Neural cell (in vitro differentiated cells): ENCODE measurements around the gene FCRL1. TPM values are rescaled to one million over a fixed set of nuclear protein-coding genes. Genes with fewer than 3 reads are reported as not detected.

ENCODE experiments used
- H2AFZ ChIP-seq: fragments of 200-600, 300-800 bp; sonication (generic), shearing (Covaris generic); 2 replicates; pipeline ENCODE4 v1.6.0; 2014; ENCODE audit warnings: low read depth, mild to moderate bottlenecking, antibody characterized with exemption, low read length, moderate library complexity
- H3F3A ChIP-seq: fragments of 200-600 bp; shearing (Covaris generic); 2 replicates; pipeline ENCODE4 v1.6.1; 2016; ENCODE audit warnings: mild to moderate bottlenecking, moderate library complexity, mixed read lengths, antibody characterized with exemption, low read length; ENCODE audit not compliant: insufficient read depth, poor library complexity, severe bottlenecking
- H3K27ac ChIP-seq: fragments of 200-600, 300-800 bp; sonication (generic), shearing (Covaris generic); 2 replicates; pipeline ENCODE4 v1.5.1; 2014; ENCODE audit warnings: mild to moderate bottlenecking, low read length, moderate library complexity
- H3K27me3 ChIP-seq: fragments of 300-800, 200-600 bp; sonication (generic), shearing (Covaris generic); 2 replicates; pipeline ENCODE4 v1.6.0; 2014; ENCODE audit warnings: mild to moderate bottlenecking, low read depth, low read length, moderate library complexity; ENCODE audit not compliant: insufficient read depth
- H3K36me3 ChIP-seq: fragments of 300-800, 200-600 bp; sonication (generic), shearing (Covaris generic); 2 replicates; pipeline ENCODE4 v1.5.1; 2014; ENCODE audit warnings: mild to moderate bottlenecking, antibody characterized with exemption, low read length, moderate library complexity; ENCODE audit not compliant: insufficient read depth
- H3K4me2 ChIP-seq: fragments of 300-800, 200-600 bp; sonication (generic), shearing (Covaris generic); 2 replicates; pipeline ENCODE4 v1.6.0; 2014; ENCODE audit warnings: mild to moderate bottlenecking, low read length
- H3K4me3 ChIP-seq: fragments of 300-800, 200-600 bp; sonication (generic), shearing (Covaris generic); 2 replicates; pipeline ENCODE4 v1.5.1; 2014; ENCODE audit warnings: mild to moderate bottlenecking, low read length, moderate library complexity
- H3K79me2 ChIP-seq: fragments of 200-600 bp; shearing (Covaris generic); replicated peaks from 2 replicates; pipeline ENCODE4 v1.6.0; 2014; ENCODE audit warnings: mild to moderate bottlenecking, low read length, moderate library complexity; ENCODE audit not compliant: insufficient read depth
- H3K9ac ChIP-seq: fragments of 300-800, 200-600 bp; sonication (generic), shearing (Covaris generic); 2 replicates; pipeline ENCODE4 v1.6.1; 2016; ENCODE audit warnings: mild to moderate bottlenecking, low read length, mixed read lengths
- H3K9me2 ChIP-seq: fragments of 200-600 bp; shearing (Covaris generic); 2 replicates; pipeline ENCODE4 v1.6.1; 2016; ENCODE audit warnings: mild to moderate bottlenecking, low read length, mixed read lengths; ENCODE audit not compliant: insufficient read depth
- H3K9me3 ChIP-seq: fragments of 200-600, 300-800 bp; sonication (generic), shearing (Covaris generic); 2 replicates; pipeline ENCODE4 v1.6.1; 2016; ENCODE audit warnings: mild to moderate bottlenecking, mixed run types, low read length, moderate library complexity, mixed read lengths
- H4K20me1 ChIP-seq: fragments of 200-600 bp; shearing (Covaris generic); 2 replicates; pipeline ENCODE4 v1.6.1; 2016; ENCODE audit warnings: mild to moderate bottlenecking, mixed run types; ENCODE audit not compliant: insufficient read depth
- EP300 ChIP-seq: fragments of 450-650 bp; conservative IDR thresholded peaks from 2 replicates; pipeline ENCODE4 v1.6.1; 2014; ENCODE audit warnings: antibody characterized with exemption, mild to moderate bottlenecking, moderate library complexity; ENCODE audit not compliant: poor library complexity, severe bottlenecking
- EZH2 ChIP-seq: fragments of 200-600, 300-800 bp; shearing (Covaris generic), sonication (generic); IDR thresholded peaks from 2 replicates; pipeline ENCODE4 v1.6.1; 2014; ENCODE audit warnings: antibody characterized with exemption, low read length, borderline replicate concordance, mild to moderate bottlenecking; ENCODE audit not compliant: insufficient read depth, poor library complexity, severe bottlenecking
- MXI1 ChIP-seq: fragments of 450-650 bp; conservative IDR thresholded peaks from 2 replicates; pipeline ENCODE4 v1.6.1; 2014; ENCODE audit warnings: antibody characterized with exemption, mild to moderate bottlenecking; ENCODE audit not compliant: poor library complexity, severe bottlenecking
- POLR2AphosphoS5 ChIP-seq: IDR thresholded peaks from 2 replicates; pipeline ENCODE4 v1.6.1; 2012
- RAD21 ChIP-seq: fragments of 450-650 bp; conservative IDR thresholded peaks from 2 replicates; pipeline ENCODE4 v1.6.1; 2014; ENCODE audit warnings: antibody characterized with exemption, mild to moderate bottlenecking, moderate library complexity
- SMC3 ChIP-seq: fragments of 450-650 bp; conservative IDR thresholded peaks from 2 replicates; pipeline ENCODE4 v1.6.1; 2014; ENCODE audit warnings: antibody characterized with exemption, mild to moderate bottlenecking, moderate library complexity; ENCODE audit not compliant: poor library complexity
- TAF1 ChIP-seq: IDR thresholded peaks from 2 replicates; pipeline ENCODE4 v1.6.1; 2012; ENCODE audit warnings: low read depth
- polyA plus RNA-seq: library from polyadenylated mRNA; depleted of rRNA; stranded (reverse); fragments of >200 nt; gene quantifications from 2 replicates; pipeline ENCODE4 v1.2.3, GENCODE V29; 2014
- TF ChIP-seq, protein P1 (sequence below): fragments of 450-650 bp; IDR thresholded peaks from 2 replicates; pipeline ENCODE4 v1.5.1; 2014; ENCODE audit warnings: antibody characterized with exemption, mild to moderate bottlenecking, moderate library complexity; ENCODE audit not compliant: poor library complexity, severe bottlenecking
- TF ChIP-seq, protein P2 (sequence below): IDR thresholded peaks from 2 replicates; pipeline ENCODE4 v1.6.1; 2012; ENCODE audit warnings: borderline replicate concordance

The FCRL1 gene
- polyA plus RNA-seq, 1 donor from 2014 or later: not detected

DNA sequence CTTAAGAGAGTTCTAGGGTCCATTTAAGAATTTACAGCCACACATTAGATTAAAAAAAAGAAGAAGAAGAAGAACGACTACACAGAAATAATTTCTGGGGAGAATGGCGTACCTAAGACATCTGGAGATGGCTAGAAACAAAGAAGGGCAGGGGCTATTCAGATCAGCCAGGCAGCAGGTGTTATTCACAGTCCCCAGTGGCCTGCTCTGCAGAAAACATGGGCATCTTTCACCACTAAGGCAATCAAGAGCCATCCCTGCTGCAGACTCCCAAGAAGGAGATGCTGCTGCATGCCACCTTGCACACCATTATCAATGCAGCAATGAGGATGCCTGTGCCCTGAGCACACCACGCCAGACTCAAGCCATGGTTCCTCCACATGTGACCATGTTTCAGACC, 35.1 kb downstream of the FCRL1 start:
- Histone ChIP-seq H3K9me3 (no peaks in the 10 kb centered on the region), H3F3A (no peaks in the 10 kb centered on the region), H3K4me2 (no peak overlapping the region), H3K79me2 (no peaks in the 10 kb centered on the region), H4K20me1 (no peaks in the 10 kb centered on the region), H3K4me3 (no peak overlapping the region), H2AFZ (no peak overlapping the region), H3K27ac (no peak overlapping the region), H3K27me3 (no peaks in the 10 kb centered on the region), H3K36me3 (no peaks in the 10 kb centered on the region), H3K9ac (no peak overlapping the region), H3K9me2 (no peaks in the 10 kb centered on the region)
- no peak for TF ChIP-seq EZH2
- no peak for TF ChIP-seq SMC3
- no peak for TF ChIP-seq EP300
- TF ChIP-seq, protein P1, sequence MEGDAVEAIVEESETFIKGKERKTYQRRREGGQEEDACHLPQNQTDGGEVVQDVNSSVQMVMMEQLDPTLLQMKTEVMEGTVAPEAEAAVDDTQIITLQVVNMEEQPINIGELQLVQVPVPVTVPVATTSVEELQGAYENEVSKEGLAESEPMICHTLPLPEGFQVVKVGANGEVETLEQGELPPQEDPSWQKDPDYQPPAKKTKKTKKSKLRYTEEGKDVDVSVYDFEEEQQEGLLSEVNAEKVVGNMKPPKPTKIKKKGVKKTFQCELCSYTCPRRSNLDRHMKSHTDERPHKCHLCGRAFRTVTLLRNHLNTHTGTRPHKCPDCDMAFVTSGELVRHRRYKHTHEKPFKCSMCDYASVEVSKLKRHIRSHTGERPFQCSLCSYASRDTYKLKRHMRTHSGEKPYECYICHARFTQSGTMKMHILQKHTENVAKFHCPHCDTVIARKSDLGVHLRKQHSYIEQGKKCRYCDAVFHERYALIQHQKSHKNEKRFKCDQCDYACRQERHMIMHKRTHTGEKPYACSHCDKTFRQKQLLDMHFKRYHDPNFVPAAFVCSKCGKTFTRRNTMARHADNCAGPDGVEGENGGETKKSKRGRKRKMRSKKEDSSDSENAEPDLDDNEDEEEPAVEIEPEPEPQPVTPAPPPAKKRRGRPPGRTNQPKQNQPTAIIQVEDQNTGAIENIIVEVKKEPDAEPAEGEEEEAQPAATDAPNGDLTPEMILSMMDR: no peak
- TF ChIP-seq, protein P2, sequence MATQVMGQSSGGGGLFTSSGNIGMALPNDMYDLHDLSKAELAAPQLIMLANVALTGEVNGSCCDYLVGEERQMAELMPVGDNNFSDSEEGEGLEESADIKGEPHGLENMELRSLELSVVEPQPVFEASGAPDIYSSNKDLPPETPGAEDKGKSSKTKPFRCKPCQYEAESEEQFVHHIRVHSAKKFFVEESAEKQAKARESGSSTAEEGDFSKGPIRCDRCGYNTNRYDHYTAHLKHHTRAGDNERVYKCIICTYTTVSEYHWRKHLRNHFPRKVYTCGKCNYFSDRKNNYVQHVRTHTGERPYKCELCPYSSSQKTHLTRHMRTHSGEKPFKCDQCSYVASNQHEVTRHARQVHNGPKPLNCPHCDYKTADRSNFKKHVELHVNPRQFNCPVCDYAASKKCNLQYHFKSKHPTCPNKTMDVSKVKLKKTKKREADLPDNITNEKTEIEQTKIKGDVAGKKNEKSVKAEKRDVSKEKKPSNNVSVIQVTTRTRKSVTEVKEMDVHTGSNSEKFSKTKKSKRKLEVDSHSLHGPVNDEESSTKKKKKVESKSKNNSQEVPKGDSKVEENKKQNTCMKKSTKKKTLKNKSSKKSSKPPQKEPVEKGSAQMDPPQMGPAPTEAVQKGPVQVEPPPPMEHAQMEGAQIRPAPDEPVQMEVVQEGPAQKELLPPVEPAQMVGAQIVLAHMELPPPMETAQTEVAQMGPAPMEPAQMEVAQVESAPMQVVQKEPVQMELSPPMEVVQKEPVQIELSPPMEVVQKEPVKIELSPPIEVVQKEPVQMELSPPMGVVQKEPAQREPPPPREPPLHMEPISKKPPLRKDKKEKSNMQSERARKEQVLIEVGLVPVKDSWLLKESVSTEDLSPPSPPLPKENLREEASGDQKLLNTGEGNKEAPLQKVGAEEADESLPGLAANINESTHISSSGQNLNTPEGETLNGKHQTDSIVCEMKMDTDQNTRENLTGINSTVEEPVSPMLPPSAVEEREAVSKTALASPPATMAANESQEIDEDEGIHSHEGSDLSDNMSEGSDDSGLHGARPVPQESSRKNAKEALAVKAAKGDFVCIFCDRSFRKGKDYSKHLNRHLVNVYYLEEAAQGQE: no peak
- TF ChIP-seq TAF1: no peak
- TF ChIP-seq RAD21: no peak
- TF ChIP-seq MXI1: no peak
- no peak for TF ChIP-seq POLR2AphosphoS5

DNA sequence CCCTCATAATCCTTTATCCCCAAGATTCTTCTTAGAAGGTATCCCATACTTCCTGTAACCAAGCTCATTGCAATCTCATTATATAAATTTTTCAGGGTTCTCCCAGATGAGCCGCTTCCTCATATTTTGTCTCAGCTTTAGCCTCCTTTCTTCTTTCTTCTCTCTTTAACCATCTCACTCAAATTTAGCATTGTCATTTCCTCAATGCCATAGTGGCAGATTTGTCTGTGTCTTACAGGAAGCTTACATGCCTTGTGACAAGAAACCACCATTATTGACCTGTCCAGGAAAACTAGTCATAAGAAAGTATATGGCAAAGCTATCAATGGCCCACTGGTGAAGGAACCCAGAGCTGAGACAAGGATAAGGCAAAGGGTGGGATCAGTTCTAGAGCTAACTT, 37.0 kb downstream of the FCRL1 start:
- Histone ChIP-seq H2AFZ (no peak overlapping the region), H3K4me2 (no peak overlapping the region), H3K9ac (no peak overlapping the region), H3K27me3 (no peaks in the 10 kb centered on the region), H3F3A (no peaks in the 10 kb centered on the region), H3K79me2 (no peaks in the 10 kb centered on the region), H3K4me3 (no peak overlapping the region), H4K20me1 (no peaks in the 10 kb centered on the region), H3K27ac (no peak overlapping the region), H3K36me3 (no peaks in the 10 kb centered on the region), H3K9me2 (no peaks in the 10 kb centered on the region), H3K9me3 (no peaks in the 10 kb centered on the region)
- no peak for TF ChIP-seq SMC3
- TF ChIP-seq EP300: no peak
- no peak for TF ChIP-seq POLR2AphosphoS5
- no peak for TF ChIP-seq MXI1
- TF ChIP-seq EZH2: no peak
- TF ChIP-seq, protein P2: no peak
- TF ChIP-seq TAF1: no peak
